Endometrial microvascular endothelial cells (primary cell): ENCODE data around the gene LGR6. TPM values are rescaled to one million over a fixed set of nuclear protein-coding genes. Genes with fewer than 3 reads are reported as not detected.

Experiments used
- in situ Hi-C: cut with HindIII; loops from 2 replicates; pipeline ENCODE4 v1.10.0; 2017; ENCODE audit warnings: low sequenced_read_pairs, low pct_unique_long_range_greater_than_20kb; ENCODE audit errors: inconsistent ontology term
- total RNA-seq: library from RNA; depleted of rRNA; stranded (reverse); fragments of >200 nt; gene quantifications from one replicate; pipeline ENCODE4 v1.2.3, GENCODE V29; 2015; ENCODE audit errors: inconsistent ontology term

The LGR6 gene
- total RNA-seq, 1 donor from 2014 or later, result not detected

DNA sequence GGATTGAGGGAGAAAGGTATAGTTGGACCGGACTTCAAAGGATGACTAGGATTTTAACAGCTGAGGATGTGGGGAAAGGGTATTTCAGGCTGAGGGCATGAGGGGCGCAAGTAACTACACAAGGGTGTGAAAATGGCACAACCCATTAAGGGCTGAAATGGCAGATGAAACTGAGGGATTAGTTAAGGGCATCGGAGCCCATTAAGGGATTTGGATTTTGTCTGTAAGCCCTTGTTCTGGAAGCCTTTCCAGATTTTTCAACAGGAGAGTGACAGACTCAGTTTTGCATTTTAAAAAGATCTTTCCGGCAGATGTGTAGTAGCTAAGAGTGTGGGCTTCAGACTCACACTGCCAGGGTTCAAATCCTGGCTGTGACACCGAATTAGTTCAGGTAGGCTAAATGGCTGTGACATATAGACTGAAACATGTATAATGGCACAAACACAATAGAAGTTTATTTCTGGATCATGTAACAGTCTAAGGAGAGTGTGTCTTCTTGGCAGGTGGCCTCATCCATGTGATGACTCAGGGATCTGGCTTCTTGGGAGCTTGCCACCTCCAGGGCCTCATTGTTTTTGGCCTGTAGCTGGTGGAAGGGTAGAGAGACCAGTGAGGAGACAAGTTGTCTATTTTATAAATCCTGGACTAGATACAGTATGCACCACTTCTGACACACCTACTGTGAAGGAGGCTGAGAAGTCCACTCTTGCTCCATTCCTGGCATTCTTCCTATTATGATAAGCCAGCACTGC lies 98.5 kb downstream of the LGR6 start:
- in situ Hi-C loops, result no loop called here

DNA sequence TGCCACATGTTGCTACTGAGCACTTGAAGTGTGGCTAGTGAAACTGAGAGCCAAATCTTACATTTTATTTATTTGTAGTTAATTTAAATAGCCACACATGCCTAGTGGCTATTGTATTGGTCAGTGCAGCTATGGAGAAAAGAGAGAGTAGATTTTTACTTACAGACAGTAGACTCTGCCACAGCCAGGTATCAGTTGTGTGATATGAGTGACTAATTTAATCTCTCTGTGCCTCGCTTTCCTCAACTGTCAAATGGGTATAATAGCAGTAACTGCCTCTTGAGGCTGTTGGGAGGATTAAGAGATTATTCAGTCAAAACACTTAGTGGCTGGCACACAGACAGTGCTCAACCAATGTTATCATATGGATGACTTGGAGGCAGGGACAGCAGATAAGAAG lies 99.2 kb downstream of the LGR6 start:
- in situ Hi-C loops, result no loop called here

DNA sequence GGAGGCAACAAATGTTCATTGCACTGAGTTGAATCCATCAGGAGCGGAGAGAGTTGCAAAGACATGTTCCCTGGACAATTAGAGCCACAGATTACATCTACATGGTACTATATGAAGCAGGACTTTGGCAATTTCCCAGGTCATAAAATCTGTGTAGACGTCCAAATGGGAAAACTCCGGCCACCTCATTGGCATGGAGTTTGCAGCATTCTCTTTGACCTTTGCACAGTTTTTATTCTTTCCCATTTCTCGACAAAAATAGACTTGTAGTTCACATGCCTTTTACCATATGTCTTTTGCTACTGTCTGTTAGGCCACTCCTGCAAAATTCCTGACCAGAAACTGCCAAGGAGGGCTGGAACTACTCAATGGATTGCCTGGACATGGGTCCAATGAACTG lies 100.0 kb downstream of the LGR6 start:
- in situ Hi-C loops, result no loop called here

DNA sequence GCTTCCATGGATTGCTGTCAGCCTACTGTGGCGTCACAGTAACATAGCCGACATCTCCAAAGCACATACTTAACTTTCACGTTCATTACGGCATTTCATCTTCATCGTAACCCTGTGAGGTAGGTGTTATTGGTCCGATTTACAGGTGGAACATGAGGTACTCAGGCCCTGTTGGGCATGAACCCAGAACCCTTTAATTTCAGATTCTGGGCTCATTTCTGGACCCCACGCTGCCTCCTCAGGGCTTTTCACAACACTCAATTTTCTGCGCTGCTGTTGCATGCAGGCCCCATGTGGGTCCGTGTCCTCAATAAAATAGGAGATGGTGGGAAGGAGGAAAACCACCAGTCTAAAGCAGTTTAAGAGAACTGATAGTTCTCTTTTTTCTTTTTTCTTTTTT lies 108.6 kb downstream of the LGR6 start:
- in situ Hi-C loops, result no loop called here

DNA sequence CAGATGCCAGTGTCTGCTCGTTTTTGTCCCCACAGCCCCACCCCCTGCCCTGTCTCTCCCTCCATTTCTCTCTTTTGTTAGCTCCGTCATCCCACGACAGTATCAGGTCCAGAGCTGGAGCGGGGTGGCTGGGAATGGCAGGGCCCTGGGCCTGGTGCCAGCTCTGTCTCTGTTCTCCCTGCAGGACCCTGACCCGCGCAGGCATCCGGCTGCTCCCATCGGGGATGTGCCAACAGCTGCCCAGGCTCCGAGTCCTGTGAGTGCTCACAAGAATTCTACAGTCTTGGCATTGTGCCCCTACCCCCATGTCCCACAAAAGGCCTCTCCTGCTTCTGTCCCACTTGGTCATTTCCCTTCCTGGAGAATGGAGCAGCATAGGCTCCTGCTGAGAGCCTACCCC lies 110.8 kb downstream of the LGR6 start:
- in situ Hi-C loops, result no loop called here

DNA sequence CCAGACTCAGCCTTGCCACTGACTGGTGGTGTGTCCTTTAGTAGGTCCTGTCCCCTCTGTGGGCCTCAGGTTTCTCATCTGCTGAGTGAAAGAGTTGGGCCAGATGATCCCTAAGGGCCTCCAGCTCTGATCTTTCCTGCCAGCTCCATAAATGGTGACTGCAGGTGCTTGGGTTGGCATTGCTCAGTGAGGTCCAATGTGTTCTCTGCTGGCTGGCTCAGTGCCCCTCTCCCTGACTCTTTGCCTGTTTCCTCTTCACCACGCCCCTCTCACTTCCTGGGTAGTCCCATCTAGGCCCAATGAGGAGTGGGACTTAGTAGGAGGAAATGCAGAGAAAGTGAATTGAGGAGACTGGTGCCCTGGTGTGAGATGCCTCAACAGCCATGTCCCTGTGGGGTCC lies 111.6 kb downstream of the LGR6 start:
- in situ Hi-C loops, result no loop called here

DNA sequence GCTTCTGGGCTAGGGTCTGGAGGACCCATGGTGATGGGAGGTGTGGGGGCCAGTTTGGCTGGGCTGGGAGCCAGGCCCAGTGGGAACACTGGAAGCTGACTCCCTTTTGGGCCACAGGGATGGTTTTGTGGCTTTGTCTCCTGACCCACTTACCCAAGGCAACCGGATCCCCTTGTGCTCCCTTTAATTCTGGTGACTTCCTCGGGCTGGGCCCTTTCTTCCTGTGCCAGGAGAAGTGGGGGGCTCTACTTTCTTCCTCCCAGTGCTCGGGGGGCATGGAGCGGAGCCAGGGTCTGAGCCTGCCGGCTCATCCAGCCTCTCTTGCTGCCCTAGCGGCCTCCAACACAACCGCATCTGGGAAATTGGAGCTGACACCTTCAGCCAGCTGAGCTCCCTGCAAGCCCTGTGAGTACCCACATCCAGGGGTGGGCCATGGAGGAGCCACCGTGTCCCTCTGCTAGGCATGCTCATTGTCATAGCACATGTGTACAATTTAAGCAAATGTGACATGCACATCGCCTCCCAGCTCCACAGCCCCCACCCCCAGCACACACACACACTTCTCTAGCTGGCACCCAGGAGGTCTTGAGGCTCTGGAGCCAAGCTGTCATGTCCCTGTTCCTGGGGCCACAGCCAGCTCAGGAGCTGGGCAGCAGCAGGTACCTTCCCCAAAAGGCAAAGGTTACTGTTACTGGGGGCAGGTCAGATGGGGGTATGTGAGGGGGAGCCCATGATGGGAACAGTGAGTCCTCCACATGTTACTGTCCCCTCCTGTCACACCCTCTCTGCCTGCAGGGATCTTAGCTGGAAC lies 113.1 kb downstream of the LGR6 start:
- in situ Hi-C loops, result no loop called here

DNA sequence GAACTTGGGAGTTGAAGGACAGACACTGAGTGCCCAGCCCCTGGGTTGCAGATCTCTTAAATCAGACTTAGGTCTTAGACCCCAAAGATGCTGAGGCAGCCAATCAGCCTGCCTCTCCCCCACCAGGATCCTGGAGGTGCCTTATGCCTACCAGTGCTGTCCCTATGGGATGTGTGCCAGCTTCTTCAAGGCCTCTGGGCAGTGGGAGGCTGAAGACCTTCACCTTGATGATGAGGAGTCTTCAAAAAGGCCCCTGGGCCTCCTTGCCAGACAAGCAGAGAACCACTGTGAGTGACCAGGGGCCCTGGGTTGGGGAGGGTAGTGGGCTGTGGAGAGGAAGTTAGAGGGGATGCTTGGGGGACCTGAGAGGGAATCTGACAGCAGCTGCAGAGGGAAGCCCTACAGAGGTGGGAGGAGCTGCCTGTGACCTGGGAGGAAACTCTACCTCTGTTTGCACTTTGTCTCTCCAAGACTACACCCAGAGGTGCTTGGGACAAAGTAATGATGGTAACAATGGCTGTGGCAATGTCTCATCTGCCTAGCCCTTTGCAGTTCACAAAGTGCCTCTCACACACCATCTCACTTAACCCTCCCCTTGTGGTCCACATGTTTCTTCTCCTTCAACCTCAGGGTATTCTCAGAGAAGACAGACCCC lies 116.6 kb downstream of the LGR6 start:
- in situ Hi-C loops, result no loop called here

DNA sequence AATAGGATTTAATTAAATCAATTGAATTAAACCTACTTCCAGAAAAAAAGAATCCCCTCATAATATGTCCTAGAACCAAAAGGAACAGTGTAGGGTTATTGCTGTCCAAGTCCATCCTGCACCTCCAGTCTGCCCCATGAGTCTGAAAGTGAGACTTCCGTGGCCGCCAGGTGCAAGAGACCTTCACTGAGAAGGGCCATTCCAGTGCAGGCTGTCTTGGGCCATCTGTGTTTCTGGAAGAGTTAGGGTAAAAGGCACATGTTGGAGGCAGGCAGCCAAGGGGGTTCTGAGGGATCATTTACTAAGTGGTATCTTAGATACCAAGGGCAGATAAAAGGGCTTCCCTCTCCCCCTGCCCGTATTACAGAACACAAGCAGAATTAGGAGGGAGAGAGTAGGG lies 117.1 kb downstream of the LGR6 start:
- in situ Hi-C loops, result no loop called here

DNA sequence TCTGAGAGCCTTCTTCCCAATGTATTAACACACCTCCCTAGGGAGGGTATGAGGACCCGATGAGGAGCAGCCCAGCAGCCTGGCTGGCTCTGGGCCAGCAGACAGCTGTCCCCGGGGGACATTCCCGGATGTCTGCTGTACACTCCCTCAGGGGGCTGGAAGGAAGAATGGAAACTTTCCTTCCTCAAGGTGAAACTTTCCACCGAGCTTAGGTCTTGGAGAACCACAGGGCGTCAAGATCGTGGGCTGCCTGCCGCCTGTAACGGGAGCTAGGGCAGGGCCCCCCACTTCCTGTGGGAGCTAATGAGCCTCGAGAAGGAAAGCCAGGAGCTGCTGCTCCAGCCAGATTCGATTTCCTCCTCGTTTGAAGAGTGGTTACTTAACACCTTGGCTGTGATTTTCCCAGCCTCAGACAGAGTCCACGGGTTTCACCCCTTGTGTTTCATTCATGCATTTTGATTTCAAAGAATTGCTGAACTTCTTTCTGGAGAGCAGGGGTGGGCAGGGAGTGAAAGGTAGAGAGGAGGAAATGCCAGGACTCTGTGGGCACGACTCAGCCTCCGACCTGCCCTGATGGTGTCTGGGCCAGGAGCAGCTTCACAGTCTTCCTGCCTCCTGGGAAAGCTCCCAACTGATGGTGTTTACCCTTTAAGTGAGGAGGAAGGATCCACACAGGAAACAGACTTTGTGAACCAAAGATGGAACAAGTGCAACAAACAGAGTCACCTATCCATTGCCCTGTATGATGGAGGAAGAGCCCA lies 118.5 kb downstream of the LGR6 start:
- in situ Hi-C loops, result no loop called here

DNA sequence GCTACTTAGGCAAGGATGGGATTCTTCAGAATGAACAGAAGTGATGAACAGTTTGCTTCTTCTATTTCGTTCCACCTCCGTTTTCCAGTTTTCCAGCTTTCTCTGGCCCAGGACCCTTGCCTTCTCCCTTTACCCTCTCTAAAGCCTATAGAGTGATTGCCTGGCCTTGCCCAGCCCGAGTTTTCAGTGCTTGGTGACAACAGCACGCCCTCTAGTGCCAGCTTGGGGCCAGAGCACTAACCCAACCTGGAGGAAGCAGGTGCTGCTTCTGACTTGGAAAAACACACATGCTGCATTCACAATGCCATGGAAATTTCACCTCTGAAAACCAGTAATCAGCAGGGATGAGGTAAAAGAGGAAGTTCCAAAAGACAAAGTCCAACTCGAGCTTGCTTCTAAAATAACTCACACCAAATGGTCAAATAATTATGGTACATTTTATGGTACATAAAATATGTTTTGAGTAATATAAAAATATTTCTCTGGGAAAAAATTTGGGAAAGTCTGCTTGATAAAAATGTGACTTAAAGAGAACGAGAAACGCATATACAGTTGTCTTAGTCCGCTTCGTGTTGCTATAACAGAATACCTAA lies 122.1 kb downstream of the LGR6 start:
- in situ Hi-C loops, result no loop called here

DNA sequence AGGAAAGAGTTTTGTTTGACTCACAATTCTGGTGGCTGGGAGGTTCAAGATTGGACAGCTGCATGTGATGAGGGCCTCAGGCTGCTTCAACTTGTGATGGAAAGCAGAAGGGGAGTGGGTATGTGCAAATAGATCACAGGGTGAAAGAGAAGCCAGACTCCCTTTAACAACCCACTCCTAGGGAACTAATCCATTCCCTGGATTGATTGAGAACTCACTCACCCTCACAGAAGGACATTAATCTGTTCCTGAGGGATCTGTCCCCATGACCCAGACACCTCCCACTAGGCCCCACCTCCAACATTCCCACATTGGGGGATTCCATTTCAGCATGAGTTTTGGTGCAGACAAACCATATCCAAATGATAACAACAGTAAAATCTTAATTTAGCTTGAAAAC lies 122.6 kb downstream of the LGR6 start:
- in situ Hi-C loops, result no loop called here

DNA sequence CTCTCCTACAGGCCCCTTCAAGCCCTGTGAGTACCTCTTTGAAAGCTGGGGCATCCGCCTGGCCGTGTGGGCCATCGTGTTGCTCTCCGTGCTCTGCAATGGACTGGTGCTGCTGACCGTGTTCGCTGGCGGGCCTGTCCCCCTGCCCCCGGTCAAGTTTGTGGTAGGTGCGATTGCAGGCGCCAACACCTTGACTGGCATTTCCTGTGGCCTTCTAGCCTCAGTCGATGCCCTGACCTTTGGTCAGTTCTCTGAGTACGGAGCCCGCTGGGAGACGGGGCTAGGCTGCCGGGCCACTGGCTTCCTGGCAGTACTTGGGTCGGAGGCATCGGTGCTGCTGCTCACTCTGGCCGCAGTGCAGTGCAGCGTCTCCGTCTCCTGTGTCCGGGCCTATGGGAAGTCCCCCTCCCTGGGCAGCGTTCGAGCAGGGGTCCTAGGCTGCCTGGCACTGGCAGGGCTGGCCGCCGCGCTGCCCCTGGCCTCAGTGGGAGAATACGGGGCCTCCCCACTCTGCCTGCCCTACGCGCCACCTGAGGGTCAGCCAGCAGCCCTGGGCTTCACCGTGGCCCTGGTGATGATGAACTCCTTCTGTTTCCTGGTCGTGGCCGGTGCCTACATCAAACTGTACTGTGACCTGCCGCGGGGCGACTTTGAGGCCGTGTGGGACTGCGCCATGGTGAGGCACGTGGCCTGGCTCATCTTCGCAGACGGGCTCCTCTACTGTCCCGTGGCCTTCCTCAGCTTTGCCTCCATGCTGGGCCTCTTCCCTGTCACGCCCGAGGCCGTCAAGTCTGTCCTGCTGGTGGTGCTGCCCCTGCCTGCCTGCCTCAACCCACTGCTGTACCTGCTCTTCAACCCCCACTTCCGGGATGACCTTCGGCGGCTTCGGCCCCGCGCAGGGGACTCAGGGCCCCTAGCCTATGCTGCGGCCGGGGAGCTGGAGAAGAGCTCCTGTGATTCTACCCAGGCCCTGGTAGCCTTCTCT lies 124.6 kb downstream of the LGR6 start:
- in situ Hi-C loops, result no loop called here

DNA sequence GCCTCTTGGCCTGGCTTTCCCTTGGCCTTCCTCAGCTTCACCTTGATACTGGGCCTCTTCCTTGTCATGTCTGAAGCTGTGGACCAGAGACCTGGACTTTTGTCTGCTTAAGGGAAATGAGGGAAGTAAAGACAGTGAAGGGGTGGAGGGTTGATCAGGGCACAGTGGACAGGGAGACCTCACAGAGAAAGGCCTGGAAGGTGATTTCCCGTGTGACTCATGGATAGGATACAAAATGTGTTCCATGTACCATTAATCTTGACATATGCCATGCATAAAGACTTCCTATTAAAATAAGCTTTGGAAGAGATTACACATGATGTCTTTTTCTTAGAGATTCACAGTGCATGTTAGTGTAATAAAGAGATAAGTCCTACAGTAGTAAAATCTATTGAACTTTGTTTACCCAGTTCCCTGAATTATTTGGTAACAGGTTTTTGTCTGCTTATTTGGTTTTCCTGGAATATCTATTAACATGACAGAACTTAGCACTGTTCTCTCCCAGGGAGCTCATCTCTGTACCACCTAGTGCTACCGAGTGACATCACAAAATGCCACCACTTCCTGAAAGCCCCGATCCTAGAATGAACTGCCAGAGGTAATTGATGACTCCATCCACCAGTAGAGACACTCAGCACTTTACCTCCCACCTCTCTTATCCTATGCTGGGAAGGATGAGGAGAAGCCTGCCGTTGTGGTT lies 125.9 kb downstream of the LGR6 start:
- in situ Hi-C loops, result no loop called here

DNA sequence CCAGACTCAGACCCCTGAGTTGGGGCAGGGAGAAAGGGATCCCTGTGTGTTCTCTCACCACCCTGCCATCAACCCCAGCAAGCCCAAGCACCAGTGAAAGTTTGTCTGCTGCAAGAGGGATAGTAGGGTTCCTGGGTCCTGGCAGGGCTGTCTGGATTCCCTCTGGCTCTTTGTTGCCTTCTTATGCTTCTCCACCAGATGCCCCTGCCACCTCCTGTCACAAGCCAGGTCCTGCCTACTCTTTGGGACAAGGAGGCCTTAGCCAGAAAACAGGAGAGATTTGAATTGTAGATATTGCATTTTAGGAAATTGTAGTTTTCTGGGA lies 126.4 kb downstream of the LGR6 start:
- in situ Hi-C loops, result no loop called here

DNA sequence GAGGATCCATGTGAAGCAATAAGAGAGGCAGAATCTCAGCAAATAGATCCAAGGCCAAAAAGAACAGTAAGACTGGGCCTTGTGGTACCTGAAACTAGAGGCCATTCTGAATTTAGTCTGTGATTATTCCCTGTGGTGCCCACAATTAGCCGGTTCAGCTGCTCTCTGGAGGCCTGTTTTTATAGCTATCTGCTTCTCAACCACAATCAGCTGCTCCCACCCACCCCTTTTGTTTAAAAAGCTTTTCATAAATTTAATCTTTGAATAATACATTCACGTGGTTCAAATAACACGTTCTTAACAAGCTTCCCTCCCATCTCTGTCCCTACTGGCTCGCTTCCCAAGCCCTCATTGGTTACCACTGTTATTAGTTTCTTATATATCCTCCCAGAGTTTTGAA lies 130.1 kb downstream of the LGR6 start:
- in situ Hi-C loops, result no loop called here

DNA sequence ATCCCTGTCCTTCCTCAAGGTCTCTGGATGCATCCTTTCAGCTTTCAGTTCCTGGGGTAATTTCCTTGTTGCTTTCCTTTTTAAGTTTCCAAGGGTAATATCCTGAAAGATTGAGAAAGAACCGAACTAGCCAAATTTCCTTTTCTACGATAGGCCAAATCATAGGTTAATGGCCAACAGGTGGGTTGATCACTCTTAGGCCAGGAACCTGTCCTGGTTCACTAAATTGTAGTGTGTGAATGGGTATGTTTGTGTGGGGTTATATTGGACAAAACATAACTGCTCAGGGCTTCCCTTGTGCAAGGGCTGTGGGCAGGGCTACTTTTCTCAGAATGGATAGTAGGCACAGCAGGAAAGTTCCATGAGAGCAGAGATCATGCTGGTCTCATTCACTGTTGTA lies 131.0 kb downstream of the LGR6 start:
- in situ Hi-C loops, result no loop called here
